IgD-negative memory B cell (primary cell): ENCODE data around the gene BANP. TPM values are rescaled to one million over a fixed set of nuclear protein-coding genes. Genes with fewer than 3 reads are reported as not detected.
"Not testable (repeated sequence)": the region's sequence is repeated elsewhere in the genome, so short reads cannot be mapped to it uniquely, and the experiment has no call there.

Source experiments
- H3K27ac Mint-ChIP-seq, 3 donors: one replicate each; pipeline ENCODE4 v1.8.0; 2020 to 2022; ENCODE audit warnings: mild to moderate bottlenecking in 3 of 3, mixed read lengths in 3 of 3, moderate library complexity in 1 of 3
- H3K27me3 Mint-ChIP-seq: one replicate; pipeline ENCODE4 v1.8.0; 2021; ENCODE audit warnings: mixed read lengths
- H3K36me3 Mint-ChIP-seq: one replicate; pipeline ENCODE4 v1.8.0; 2020; ENCODE audit warnings: mild to moderate bottlenecking, mixed read lengths
- H3K4me1 Mint-ChIP-seq, 3 donors: one replicate each; pipeline ENCODE4 v1.8.0; 2020 to 2022; ENCODE audit warnings: mixed read lengths in 3 of 3, mild to moderate bottlenecking in 1 of 3
- H3K4me3 Mint-ChIP-seq, 4 donors: one replicate each; pipeline ENCODE4 v1.8.0; 2020 to 2022; ENCODE audit warnings: mild to moderate bottlenecking in 4 of 4, mixed read lengths in 4 of 4, moderate library complexity in 3 of 4
- H3K9me3 Mint-ChIP-seq, 3 donors: one replicate each; pipeline ENCODE4 v1.8.0; 2020 to 2021; ENCODE audit warnings: mixed read lengths in 3 of 3, mild to moderate bottlenecking in 1 of 3
- polyA plus RNA-seq: library from polyadenylated mRNA; unstranded; fragments of 300-500 nt; fragmentation: Illumina TruSeq; gene quantifications from one replicate; pipeline ENCODE4 v1.2.3, GENCODE V29; 2021

The BANP gene
- polyA plus RNA-seq, 1 donor from 2014 or later: 37.3 TPM

- H3K27me3 Mint-ChIP-seq, H3K4me3 Mint-ChIP-seq, H3K9me3 Mint-ChIP-seq, H3K36me3 Mint-ChIP-seq, H3K4me1 Mint-ChIP-seq, H3K27ac Mint-ChIP-seq: not testable (repeated sequence)
Measured at GRCh38 chr16:88090377-88091175, 139.3 kb downstream of the BANP start.

- not testable (repeated sequence) for H3K27ac Mint-ChIP-seq, H3K4me1 Mint-ChIP-seq, H3K9me3 Mint-ChIP-seq, H3K27me3 Mint-ChIP-seq, H3K36me3 Mint-ChIP-seq, H3K4me3 Mint-ChIP-seq
Measured at GRCh38 chr16:88091221-88091971, 140.2 kb downstream of the BANP start.

- not testable (repeated sequence) for H3K27ac Mint-ChIP-seq, H3K36me3 Mint-ChIP-seq, H3K4me3 Mint-ChIP-seq, H3K9me3 Mint-ChIP-seq, H3K27me3 Mint-ChIP-seq, H3K4me1 Mint-ChIP-seq
Measured at GRCh38 chr16:88091972-88092302, 140.7 kb downstream of the BANP start.

GRCh38 chr16:88092791-88093555, 141.7 kb downstream of the BANP start:
- H3K27ac Mint-ChIP-seq, H3K4me3 Mint-ChIP-seq, H3K9me3 Mint-ChIP-seq, H3K36me3 Mint-ChIP-seq, H3K4me1 Mint-ChIP-seq, H3K27me3 Mint-ChIP-seq: not testable (repeated sequence)

GRCh38 chr16:88093556-88094252, 142.5 kb downstream of the BANP start:
- H3K36me3 Mint-ChIP-seq, H3K4me1 Mint-ChIP-seq, H3K9me3 Mint-ChIP-seq, H3K27me3 Mint-ChIP-seq, H3K27ac Mint-ChIP-seq, H3K4me3 Mint-ChIP-seq: not testable (repeated sequence)

DNA sequence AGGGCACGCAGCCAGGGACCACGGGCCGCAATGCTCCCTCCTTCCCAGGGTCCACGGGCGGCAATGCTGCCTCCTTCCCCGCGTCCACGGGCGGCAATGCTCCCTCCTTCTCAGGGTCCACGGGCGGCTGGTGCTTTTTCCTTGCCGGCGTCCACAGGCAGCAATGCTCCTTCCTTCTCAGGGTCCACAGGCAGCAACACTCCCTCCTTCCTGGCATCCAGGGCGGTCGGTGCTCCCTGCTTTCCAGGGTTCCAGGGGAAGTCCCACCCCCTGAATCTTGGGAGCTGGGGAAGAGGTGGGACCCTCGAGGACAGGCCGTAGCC, 143.0 kb downstream of the BANP start:
- not testable (repeated sequence) for H3K4me3 Mint-ChIP-seq, H3K27me3 Mint-ChIP-seq, H3K4me1 Mint-ChIP-seq, H3K27ac Mint-ChIP-seq, H3K9me3 Mint-ChIP-seq, H3K36me3 Mint-ChIP-seq

DNA sequence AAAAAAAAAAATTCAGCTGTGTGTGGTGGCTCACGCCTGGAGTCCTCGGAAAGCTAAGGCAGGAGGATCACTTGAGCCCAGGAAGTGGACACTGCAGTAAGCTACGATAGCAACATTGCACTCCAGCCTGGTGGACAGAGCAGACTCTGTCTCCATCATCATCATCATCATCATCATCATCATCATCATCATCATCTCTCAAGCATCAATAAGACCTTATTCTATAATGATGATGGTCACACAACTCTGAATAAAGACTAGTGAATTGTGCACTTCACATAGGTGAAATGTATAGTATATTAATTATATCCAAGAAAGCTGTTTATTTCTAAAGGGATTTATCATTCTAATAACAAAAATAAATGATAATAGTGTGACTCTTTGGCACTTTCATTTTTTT, 143.7 kb downstream of the BANP start:
- H3K4me3 Mint-ChIP-seq, H3K36me3 Mint-ChIP-seq, H3K9me3 Mint-ChIP-seq, H3K4me1 Mint-ChIP-seq: not testable (repeated sequence)
- H3K27me3 Mint-ChIP-seq: peaks cover 13% of the 10 kb centered on the region
- peak overlapping the region in 1 of 3 donors; percentile 82 for H3K27ac Mint-ChIP-seq

GRCh38 chr16:88096659-88097058, 145.4 kb downstream of the BANP start:
- H3K4me1 Mint-ChIP-seq, H3K36me3 Mint-ChIP-seq, H3K27ac Mint-ChIP-seq, H3K9me3 Mint-ChIP-seq: not testable (repeated sequence)
- H3K4me3 Mint-ChIP-seq: peak overlapping the region in 1 of 4 donors; percentile 13
- H3K27me3 Mint-ChIP-seq: peaks cover 20% of the 10 kb centered on the region

DNA sequence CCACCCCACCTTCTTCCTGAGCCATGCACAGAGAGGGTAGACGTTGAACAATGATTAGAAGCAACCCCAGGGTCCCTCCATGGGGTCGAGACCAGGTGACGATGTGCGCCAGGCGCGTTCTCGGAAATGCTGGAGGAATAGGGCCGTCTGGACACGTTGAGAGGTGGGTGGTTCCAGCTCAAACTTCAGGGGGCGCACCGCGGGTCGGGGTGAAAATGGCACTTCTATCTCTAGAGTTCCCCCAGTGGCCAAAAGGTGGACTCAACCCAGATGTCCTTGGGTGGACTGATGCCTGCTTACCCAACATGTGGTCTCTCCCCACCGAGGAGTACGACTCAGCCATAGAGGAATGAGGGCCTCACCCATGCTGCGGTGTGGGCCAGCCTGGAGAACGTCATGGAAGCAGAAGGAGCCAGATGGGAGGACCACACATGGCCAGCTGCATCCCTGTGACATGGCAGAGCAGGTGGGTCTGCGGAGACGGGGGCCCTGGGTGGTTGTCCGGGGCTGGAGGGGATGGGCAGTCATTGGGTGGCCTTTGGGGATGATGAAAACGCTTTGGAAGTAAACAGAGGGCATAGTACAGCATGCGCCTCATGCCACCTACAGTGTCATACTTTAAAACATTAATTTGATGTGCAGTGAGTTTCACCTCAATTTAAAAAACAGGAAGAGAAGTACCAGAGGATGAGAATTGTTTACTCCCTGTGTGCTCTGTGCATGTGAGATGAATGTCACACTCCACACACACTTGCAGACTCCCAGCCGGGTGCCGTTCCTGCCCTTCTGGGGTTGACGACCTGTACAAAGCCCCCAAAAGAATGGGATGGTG, 147.7 kb downstream of the BANP start:
- Mint-ChIP-seq H3K27me3 (peaks cover 21% of the 10 kb centered on the region), H3K27ac (peak overlapping the region in 2 of 3 donors; percentile 39 to 46)
- H3K9me3 Mint-ChIP-seq, H3K36me3 Mint-ChIP-seq, H3K4me1 Mint-ChIP-seq, H3K4me3 Mint-ChIP-seq: not testable (repeated sequence)

DNA sequence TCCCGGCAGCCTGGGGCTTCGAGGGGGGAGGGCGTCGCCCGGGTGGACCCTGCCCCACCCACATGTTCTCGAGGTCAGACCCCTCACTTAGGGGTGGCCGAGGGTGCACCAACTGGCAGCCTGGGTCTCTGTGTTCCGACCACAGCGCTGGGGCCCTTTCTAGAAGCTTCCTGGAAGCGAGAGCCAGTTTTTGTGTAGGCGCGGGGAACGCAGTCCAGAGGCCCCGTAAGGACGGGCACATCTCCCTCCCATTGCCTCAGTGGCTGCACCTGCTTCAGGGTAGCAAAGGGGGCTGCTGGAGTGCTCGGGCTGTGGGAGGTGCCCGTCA, 148.3 kb downstream of the BANP start:
- Mint-ChIP-seq H3K27ac (no peak overlapping the region), H3K4me1 (peaks cover 0 to 2% (median 0%) of the 10 kb centered on the region in 3 donors), H3K36me3 (no peaks in the 10 kb centered on the region), H3K27me3 (peaks cover 21% of the 10 kb centered on the region), H3K4me3 (no peak overlapping the region), H3K9me3 (peaks cover 0 to 6% (median 2%) of the 10 kb centered on the region in 3 donors)

DNA sequence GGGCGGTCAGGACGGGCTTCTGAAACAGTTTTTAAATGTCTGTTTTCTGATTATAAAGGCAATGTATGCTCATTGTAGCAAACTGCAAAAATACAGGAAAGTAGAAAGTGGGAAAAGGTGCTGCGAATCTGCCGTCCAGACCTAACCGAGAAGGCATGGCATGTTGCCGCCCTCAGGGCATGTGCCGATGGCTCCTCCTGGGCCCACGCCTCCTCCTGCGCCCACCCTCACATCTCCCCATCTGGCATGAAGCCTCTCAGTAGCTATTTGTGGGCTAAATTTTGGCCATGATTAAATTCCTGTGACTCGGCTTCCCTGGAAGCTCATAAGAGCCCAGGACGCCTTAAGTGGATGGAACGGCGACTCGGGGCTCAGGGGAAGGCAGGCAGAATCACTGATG, 148.7 kb downstream of the BANP start:
- not testable (repeated sequence) for H3K4me1 Mint-ChIP-seq, H3K4me3 Mint-ChIP-seq, H3K9me3 Mint-ChIP-seq, H3K36me3 Mint-ChIP-seq, H3K27ac Mint-ChIP-seq
- H3K27me3 Mint-ChIP-seq: peaks cover 21% of the 10 kb centered on the region

DNA sequence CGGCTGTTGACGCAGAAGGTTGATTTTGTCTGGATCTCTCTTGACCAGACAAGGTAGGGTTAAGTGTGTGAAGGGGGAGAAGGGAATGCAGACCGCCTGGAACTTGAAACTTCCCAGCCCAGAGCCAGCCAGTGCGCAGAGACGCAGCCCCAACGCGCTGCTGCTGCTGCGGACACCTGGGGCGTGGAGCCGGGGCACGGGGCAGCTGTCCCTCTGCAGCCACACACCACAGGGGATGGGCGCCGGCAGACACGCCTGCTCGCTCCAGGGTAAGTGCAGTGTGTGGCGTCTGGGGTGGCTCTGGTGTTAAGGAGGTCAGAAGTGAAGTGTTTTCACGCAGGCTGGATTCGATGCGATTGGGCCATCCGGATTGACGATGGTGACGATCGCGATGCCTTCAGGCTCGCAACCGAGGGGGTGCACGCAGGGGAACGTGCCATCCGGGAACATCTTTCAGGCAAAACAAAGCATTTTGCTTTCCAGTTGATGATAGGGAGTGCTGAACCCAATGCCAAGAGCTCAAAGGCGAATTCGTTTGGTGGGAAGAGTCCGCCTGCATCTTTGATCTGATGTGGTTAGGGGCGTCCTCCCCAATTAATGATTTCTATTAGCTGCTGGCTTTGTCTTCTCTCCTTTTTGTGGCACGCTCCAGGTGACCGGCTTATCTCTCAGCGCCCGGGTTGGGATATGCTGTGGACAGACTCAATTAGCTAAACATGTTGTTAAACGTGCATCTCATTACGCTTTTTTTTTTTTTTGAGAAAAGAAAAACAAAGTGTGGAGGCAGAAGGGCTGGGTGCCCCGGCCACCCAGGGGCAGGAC, 149.8 kb downstream of the BANP start:
- H3K27ac Mint-ChIP-seq, H3K36me3 Mint-ChIP-seq, H3K4me1 Mint-ChIP-seq, H3K9me3 Mint-ChIP-seq: not testable (repeated sequence)
- H3K4me3 Mint-ChIP-seq: peak overlapping the region in 1 of 4 donors; percentile 73
- peaks cover 21% of the 10 kb centered on the region for H3K27me3 Mint-ChIP-seq

- peaks cover 21% of the 10 kb centered on the region for H3K27me3 Mint-ChIP-seq
- H3K4me1 Mint-ChIP-seq, H3K4me3 Mint-ChIP-seq, H3K27ac Mint-ChIP-seq, H3K36me3 Mint-ChIP-seq, H3K9me3 Mint-ChIP-seq: not testable (repeated sequence)
Measured at GRCh38 chr16:88101623-88102105, 150.4 kb downstream of the BANP start.

DNA sequence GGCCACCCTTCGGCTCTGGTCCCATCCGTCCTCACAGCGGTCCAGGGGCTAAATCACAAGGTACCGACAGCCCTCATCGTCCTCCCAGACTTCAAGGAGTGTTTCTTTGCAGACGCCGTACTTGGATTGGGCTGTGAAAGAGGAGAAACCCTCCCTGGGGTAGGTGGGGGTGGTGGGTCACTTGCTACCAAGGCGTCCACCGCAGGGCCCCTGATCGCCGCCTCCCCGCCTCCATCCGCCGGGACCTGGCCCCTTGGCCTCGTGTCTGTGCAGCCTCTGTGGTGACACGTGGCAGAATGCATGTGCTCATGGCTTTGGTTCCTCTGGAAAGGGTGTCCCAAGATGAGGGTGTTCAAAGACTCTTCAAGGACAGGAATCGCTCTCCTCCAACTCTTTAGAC, 151.4 kb downstream of the BANP start:
- peaks cover 0 to 2% (median 0%) of the 10 kb centered on the region in 3 donors for H3K4me1 Mint-ChIP-seq
- H3K4me3 Mint-ChIP-seq: no peak overlapping the region
- peak overlapping the region in 1 of 3 donors; percentile 18 for H3K27ac Mint-ChIP-seq
- H3K9me3 Mint-ChIP-seq: peaks cover 0 to 3% (median 0%) of the 10 kb centered on the region in 3 donors
- H3K27me3 Mint-ChIP-seq: peaks cover 21% of the 10 kb centered on the region
- no peaks in the 10 kb centered on the region for H3K36me3 Mint-ChIP-seq
